ENCODE results near the gene RAB4A. TPM values are rescaled to one million over a fixed set of nuclear protein-coding genes. Genes with fewer than 3 reads are reported as not detected.

The RAB4A gene
- total and polyA plus RNA-seq, 9 of the 15 experiments (the other 6 are each of a cell fraction or from before 2014, with no cell fraction given): 8.3 to 61.0 (median 26.7) TPM

DNA sequence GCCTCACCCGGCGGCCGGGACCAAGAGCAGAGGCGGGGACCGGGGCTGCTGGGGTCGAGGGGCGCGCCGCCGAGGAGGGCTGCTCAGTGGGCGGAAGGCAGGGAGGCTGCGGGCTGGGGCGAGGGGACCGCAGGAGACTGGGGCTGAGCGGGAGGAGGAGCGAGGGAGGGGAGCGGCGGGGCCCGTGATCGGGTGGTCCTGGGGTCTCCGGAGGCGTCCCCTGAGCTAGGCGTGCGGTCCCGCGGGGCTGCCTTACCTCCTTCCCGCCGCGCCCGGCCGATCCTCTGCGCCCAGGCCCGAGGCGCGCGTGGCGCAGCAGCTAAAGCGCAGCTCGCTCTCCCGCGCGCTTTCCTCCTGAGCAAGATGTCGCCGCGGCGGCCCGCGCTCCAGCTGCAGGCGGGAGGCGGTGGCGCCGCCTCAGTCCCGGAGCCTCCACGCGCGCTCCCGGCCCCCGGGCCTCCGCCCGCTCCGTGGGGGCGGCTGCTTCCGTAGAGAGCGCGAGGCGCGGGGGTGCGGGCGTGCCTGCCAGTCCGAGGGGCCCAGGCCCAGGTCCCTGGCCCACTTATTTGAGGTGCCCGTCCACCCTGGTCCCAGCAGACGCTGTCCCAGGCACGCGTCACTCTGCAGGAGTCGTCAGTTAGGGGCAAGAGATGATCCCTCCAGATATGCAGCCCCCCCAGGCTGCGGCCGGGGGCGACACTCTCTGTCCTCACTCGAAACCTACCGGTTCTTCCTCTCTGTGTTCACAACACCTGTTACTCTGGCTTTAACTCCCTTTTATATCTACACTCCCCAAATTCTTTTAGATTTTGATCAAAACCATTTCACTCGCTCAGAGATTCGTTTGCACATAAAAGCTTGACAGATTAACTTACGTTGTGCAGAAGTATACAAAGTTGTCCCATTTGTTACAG is 72.0 kb downstream of the RAB4A start, which contains the start of gene CCSAP (continued):
- TF ChIP-seq, protein P1, sequence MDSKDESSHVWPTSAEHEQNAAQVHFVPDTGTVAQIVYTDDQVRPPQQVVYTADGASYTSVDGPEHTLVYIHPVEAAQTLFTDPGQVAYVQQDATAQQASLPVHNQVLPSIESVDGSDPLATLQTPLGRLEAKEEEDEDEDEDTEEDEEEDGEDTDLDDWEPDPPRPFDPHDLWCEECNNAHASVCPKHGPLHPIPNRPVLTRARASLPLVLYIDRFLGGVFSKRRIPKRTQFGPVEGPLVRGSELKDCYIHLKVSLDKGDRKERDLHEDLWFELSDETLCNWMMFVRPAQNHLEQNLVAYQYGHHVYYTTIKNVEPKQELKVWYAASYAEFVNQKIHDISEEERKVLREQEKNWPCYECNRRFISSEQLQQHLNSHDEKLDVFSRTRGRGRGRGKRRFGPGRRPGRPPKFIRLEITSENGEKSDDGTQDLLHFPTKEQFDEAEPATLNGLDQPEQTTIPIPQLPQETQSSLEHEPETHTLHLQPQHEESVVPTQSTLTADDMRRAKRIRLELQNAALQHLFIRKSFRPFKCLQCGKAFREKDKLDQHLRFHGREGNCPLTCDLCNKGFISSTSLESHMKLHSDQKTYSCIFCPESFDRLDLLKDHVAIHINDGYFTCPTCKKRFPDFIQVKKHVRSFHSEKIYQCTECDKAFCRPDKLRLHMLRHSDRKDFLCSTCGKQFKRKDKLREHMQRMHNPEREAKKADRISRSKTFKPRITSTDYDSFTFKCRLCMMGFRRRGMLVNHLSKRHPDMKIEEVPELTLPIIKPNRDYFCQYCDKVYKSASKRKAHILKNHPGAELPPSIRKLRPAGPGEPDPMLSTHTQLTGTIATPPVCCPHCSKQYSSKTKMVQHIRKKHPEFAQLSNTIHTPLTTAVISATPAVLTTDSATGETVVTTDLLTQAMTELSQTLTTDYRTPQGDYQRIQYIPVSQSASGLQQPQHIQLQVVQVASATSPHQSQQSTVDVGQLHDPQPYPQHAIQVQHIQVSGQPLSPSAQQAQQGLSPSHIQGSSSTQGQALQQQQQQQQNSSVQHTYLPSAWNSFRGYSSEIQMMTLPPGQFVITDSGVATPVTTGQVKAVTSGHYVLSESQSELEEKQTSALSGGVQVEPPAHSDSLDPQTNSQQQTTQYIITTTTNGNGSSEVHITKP (IDR thresholded peaks at IDR 0.05; ENCODE audit: partially characterized antibody): peak; percentile 96
- TF ChIP-seq, protein P2, sequence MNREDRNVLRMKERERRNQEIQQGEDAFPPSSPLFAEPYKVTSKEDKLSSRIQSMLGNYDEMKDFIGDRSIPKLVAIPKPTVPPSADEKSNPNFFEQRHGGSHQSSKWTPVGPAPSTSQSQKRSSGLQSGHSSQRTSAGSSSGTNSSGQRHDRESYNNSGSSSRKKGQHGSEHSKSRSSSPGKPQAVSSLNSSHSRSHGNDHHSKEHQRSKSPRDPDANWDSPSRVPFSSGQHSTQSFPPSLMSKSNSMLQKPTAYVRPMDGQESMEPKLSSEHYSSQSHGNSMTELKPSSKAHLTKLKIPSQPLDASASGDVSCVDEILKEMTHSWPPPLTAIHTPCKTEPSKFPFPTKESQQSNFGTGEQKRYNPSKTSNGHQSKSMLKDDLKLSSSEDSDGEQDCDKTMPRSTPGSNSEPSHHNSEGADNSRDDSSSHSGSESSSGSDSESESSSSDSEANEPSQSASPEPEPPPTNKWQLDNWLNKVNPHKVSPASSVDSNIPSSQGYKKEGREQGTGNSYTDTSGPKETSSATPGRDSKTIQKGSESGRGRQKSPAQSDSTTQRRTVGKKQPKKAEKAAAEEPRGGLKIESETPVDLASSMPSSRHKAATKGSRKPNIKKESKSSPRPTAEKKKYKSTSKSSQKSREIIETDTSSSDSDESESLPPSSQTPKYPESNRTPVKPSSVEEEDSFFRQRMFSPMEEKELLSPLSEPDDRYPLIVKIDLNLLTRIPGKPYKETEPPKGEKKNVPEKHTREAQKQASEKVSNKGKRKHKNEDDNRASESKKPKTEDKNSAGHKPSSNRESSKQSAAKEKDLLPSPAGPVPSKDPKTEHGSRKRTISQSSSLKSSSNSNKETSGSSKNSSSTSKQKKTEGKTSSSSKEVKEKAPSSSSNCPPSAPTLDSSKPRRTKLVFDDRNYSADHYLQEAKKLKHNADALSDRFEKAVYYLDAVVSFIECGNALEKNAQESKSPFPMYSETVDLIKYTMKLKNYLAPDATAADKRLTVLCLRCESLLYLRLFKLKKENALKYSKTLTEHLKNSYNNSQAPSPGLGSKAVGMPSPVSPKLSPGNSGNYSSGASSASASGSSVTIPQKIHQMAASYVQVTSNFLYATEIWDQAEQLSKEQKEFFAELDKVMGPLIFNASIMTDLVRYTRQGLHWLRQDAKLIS (CRISPR knock-in tag; IDR thresholded peaks at IDR 0.05): peak; percentile 90
- TF ChIP-seq, protein P3, sequence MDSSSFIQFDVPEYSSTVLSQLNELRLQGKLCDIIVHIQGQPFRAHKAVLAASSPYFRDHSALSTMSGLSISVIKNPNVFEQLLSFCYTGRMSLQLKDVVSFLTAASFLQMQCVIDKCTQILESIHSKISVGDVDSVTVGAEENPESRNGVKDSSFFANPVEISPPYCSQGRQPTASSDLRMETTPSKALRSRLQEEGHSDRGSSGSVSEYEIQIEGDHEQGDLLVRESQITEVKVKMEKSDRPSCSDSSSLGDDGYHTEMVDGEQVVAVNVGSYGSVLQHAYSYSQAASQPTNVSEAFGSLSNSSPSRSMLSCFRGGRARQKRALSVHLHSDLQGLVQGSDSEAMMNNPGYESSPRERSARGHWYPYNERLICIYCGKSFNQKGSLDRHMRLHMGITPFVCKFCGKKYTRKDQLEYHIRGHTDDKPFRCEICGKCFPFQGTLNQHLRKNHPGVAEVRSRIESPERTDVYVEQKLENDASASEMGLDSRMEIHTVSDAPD (CRISPR knock-in tag; IDR thresholded peaks at IDR 0.05): no peak
- TF ChIP-seq ZNF780A (CRISPR knock-in tag; IDR thresholded peaks at IDR 0.05): no peak
- 0 out of 2 replicates have a peak, but pooled peaks have one; percentile 39 for TF ChIP-seq BHLHE40 (IDR thresholded peaks at IDR 0.05; ENCODE audit: low read length)
- TF ChIP-seq TCF7 (IDR thresholded peaks at IDR 0.05; ENCODE audit: borderline replicate concordance): no peak
- TF ChIP-seq SIN3A (IDR thresholded peaks at IDR 0.05; ENCODE audit: borderline replicate concordance in 2 of 2, control insufficient read depth in 1 of 2, low read depth in 2 of 2, low read length in 2 of 2): peak in 1 of 2 experiments; percentile 62; a peak in 1 of 4 replicates
- TF ChIP-seq RCOR1 (IDR thresholded peaks at IDR 0.05; ENCODE audit: borderline replicate concordance in 1 of 2, low read depth in 2 of 2, low read length in 2 of 2): no peak
- TF ChIP-seq NCOR1 (IDR thresholded peaks at IDR 0.05): 0 out of 2 replicates have a peak, but pooled peaks have one; percentile 2
- peak; percentile 73 for TF ChIP-seq GATA2 (CRISPR knock-in tag; IDR thresholded peaks at IDR 0.05)
- no peak for TF ChIP-seq FOSL1 (tag; conservative IDR thresholded peaks at IDR 0.05)
- peak; percentile 66 for TF ChIP-seq GABPB1 (CRISPR knock-in tag; IDR thresholded peaks at IDR 0.05)
- TF ChIP-seq ADNP (tag; IDR thresholded peaks at IDR 0.05): no peak
